Colonic mucosa (tissue), 4 donors: Measurements from ENCODE around the gene STK40. TPM values are rescaled to one million over a fixed set of nuclear protein-coding genes. Genes with fewer than 3 reads are reported as not detected.

Source experiments
- DNase-seq: peaks from one replicate; pipeline ENCODE4 v3.0.0-alpha.2; 2020
- H3K27ac ChIP-seq: fragments of 200-600 bp; one replicate; pipeline ENCODE4 v1.8.0; 2021
- H3K27me3 ChIP-seq: fragments of 200-600 bp; one replicate; pipeline ENCODE4 v1.8.0; 2021
- H3K36me3 ChIP-seq: fragments of 200-600 bp; one replicate; pipeline ENCODE4 v1.8.0; 2021
- H3K4me1 ChIP-seq: fragments of 200-600 bp; one replicate; pipeline ENCODE4 v1.8.0; 2021; ENCODE audit warnings: mild to moderate bottlenecking
- H3K4me3 ChIP-seq: fragments of 200-600 bp; one replicate; pipeline ENCODE4 v1.8.0; 2021
- H3K9ac ChIP-seq, 2 donors: one replicate each; pipeline ENCODE4 v1.7.0; 2013; ENCODE audit warnings: control low read depth in 2 of 2, low read depth in 2 of 2, low read length in 2 of 2
- H3K9me3 ChIP-seq: fragments of 200-600 bp; one replicate; pipeline ENCODE4 v1.8.0; 2021
- intact Hi-C: fragments of 100-400 bp; cut with DNase I; formaldehyde crosslinking; loops from one replicate; pipeline ENCODE4 v1.14.1; 2022
- total RNA-seq, 2 donors: library from RNA; stranded (reverse); fragmentation: NEBNext Ultra II Directional in 1 of 2; extraction: Animal tissue kit (Norgen Biotek cat#: 25700) in 1 of 2; gene quantifications; one replicate each; pipeline ENCODE4 v1.2.1, GENCODE V29; 2021
- TF ChIP-seq, protein P1 (sequence below): fragments of 200-600 bp; IDR thresholded peaks from one replicate; pipeline ENCODE4 v1.8.0; 2022; ENCODE audit warnings: antibody characterized with exemption, mild to moderate bottlenecking
- donor health status: healthy.
- donor health status: DM: no; HTN: no; CAD: no.
- donor health status: DM: no; HTN: no; CAD: no.

Gene STK40
- total RNA-seq, 2 donors from 2014 or later = 56.6 to 69.7 TPM

DNA sequence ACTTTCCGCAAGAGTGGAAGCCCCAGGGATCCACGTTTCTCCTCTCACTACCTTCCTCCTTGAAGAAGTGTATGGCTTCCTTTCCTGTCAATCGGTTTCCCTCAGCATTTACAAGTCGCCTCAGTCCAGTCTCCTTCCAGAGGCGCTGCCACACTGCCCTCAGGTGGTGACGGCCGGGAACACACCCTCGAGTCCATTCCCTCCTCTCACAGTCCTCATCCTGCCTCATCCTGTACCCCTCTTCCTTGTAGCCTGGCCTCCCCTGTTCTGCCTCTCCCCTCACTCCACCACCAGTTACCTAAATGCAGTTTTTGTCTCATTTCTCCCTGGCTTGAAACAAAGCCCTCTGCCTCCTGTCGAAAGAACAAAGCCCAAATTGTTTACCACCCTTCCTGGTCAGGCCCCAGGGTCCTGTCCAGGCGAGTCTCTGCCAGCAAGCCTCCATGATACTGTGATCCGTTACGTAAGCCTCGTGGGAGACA lies 35.2 kb upstream of the STK40 start:
- no peak overlapping the region for H3K4me3 ChIP-seq

GRCh38 chr1:36420409-36420808 lies 34.7 kb upstream of the STK40 start:
- H3K4me3 ChIP-seq = no peak overlapping the region
- intact Hi-C loops = loop anchor here (2.0 to 10.0 kb wide), 3 partner anchors 50 to 326 kb away; no protein-coding TSS in a partner anchor
- no peaks in the 10 kb centered on the region for H3K27me3 ChIP-seq
- no peaks in the 10 kb centered on the region for H3K4me1 ChIP-seq
- peak overlapping the region in 1 of 2 donors; percentile 0 for H3K9ac ChIP-seq
- H3K27ac ChIP-seq = no peak overlapping the region
- no peaks in the 10 kb centered on the region for H3K36me3 ChIP-seq
- DNase-seq = no peak
- TF ChIP-seq, protein P1, sequence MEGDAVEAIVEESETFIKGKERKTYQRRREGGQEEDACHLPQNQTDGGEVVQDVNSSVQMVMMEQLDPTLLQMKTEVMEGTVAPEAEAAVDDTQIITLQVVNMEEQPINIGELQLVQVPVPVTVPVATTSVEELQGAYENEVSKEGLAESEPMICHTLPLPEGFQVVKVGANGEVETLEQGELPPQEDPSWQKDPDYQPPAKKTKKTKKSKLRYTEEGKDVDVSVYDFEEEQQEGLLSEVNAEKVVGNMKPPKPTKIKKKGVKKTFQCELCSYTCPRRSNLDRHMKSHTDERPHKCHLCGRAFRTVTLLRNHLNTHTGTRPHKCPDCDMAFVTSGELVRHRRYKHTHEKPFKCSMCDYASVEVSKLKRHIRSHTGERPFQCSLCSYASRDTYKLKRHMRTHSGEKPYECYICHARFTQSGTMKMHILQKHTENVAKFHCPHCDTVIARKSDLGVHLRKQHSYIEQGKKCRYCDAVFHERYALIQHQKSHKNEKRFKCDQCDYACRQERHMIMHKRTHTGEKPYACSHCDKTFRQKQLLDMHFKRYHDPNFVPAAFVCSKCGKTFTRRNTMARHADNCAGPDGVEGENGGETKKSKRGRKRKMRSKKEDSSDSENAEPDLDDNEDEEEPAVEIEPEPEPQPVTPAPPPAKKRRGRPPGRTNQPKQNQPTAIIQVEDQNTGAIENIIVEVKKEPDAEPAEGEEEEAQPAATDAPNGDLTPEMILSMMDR = no peak
- H3K9me3 ChIP-seq = no peaks in the 10 kb centered on the region

More for the DNA sequence above, 35.2 kb upstream of the STK40 start:
- Histone ChIP-seq H3K9me3 (no peaks in the 10 kb centered on the region), H3K4me1 (no peaks in the 10 kb centered on the region), H3K36me3 (no peaks in the 10 kb centered on the region), H3K27ac (no peak overlapping the region), H3K9ac (peak overlapping the region in 1 of 2 donors; percentile 0), H3K27me3 (no peaks in the 10 kb centered on the region)
- TF ChIP-seq, protein P1 = peak; percentile 95
- intact Hi-C loops = loop anchor here (2.0 to 10.0 kb wide), 3 partner anchors 50 to 326 kb away; no protein-coding TSS in a partner anchor
- peak; percentile 96 for DNase-seq

- Histone ChIP-seq H3K27me3 (no peaks in the 10 kb centered on the region), H3K9me3 (no peaks in the 10 kb centered on the region), H3K4me1 (no peaks in the 10 kb centered on the region), H3K9ac (no peak overlapping the region), H3K4me3 (no peak overlapping the region), H3K36me3 (no peaks in the 10 kb centered on the region), H3K27ac (no peak overlapping the region)
- TF ChIP-seq, protein P1 = no peak
- DNase-seq = no peak
- intact Hi-C loops = no loop called here
Measured at GRCh38 chr1:36419569-36419968, 33.8 kb upstream of the STK40 start.

GRCh38 chr1:36419140-36419539 lies 33.4 kb upstream of the STK40 start:
- TF ChIP-seq, protein P1 = no peak
- Histone ChIP-seq H3K4me3 (no peak overlapping the region), H3K9ac (no peak overlapping the region), H3K27me3 (no peaks in the 10 kb centered on the region), H3K36me3 (no peaks in the 10 kb centered on the region), H3K9me3 (no peaks in the 10 kb centered on the region), H3K27ac (no peak overlapping the region), H3K4me1 (no peaks in the 10 kb centered on the region)
- intact Hi-C loops = no loop called here
- DNase-seq = no peak

GRCh38 chr1:36417931-36418330 lies 32.2 kb upstream of the STK40 start:
- Histone ChIP-seq H3K4me1 (no peaks in the 10 kb centered on the region), H3K4me3 (no peak overlapping the region), H3K27ac (no peak overlapping the region), H3K9ac (no peak overlapping the region), H3K36me3 (no peaks in the 10 kb centered on the region), H3K9me3 (no peaks in the 10 kb centered on the region), H3K27me3 (no peaks in the 10 kb centered on the region)
- TF ChIP-seq, protein P1 = no peak
- intact Hi-C loops = no loop called here
- no peak for DNase-seq
